ENCODE measurements around the gene LFNG.

DNA sequence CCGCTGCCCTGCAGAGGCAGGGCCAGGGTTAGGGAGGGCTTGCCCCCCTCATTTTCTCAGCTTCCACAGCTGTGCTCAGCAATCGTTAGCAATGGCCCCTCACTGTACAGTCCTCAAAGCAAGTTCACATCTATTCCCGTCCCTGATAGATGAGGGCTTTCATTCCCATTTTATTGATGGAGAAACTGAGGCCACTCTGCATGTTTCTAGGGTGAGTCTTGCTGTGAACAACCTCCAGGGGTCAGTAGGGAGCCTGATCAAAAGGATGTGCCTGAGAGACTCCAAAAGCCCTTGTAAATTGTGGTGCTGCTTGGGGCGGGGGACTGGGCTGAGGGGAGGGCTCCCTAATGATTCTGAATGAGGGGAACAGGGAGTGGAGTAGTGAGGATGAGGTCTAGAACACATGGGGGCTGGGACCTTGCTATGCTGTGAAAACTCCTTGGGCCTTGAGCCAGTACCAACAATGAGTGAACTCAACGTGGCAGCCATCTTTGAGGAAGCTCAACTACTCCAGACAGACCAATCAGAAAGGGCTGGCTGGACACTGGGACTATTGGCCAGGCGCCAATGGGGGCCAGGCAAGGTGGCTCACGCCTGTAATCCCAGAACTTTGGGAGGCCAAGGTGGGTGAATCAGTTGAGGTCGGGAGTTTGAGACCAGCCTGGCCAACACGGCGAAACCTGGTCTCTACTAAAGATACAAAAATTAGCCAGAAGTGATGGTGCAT is 36.7 kb upstream of the LFNG start:
- TF ChIP-seq JUND (CRISPR knock-in tag; IDR thresholded peaks at IDR 0.05) (no peak), E2F5 (CRISPR knock-in tag; conservative IDR thresholded peaks at IDR 0.05) (no peak), KDM1A (CRISPR knock-in tag; IDR thresholded peaks at IDR 0.05) (no peak), IKZF4 (CRISPR knock-in tag; IDR thresholded peaks at IDR 0.05; ENCODE audit: borderline replicate concordance, low read depth, not compliant biosample characterization) (no peak), KAT7 (CRISPR knock-in tag; IDR thresholded peaks at IDR 0.05; ENCODE audit: borderline replicate concordance) (no peak), CTCF (CRISPR knock-in tag; IDR thresholded peaks at IDR 0.05) (no peak), HDAC2 (CRISPR knock-in tag; IDR thresholded peaks at IDR 0.05) (no peak), CAMTA2 (CRISPR knock-in tag; IDR thresholded peaks at IDR 0.05; ENCODE audit: borderline replicate concordance) (no peak), ZNF441 (CRISPR knock-in tag; IDR thresholded peaks at IDR 0.05; ENCODE audit: borderline replicate concordance) (no peak), ZFX (CRISPR knock-in tag; IDR thresholded peaks at IDR 0.05; ENCODE audit: low read depth) (no peak), IRF2 (CRISPR knock-in tag; IDR thresholded peaks at IDR 0.05) (no peak)
- TF ChIP-seq, protein P1, sequence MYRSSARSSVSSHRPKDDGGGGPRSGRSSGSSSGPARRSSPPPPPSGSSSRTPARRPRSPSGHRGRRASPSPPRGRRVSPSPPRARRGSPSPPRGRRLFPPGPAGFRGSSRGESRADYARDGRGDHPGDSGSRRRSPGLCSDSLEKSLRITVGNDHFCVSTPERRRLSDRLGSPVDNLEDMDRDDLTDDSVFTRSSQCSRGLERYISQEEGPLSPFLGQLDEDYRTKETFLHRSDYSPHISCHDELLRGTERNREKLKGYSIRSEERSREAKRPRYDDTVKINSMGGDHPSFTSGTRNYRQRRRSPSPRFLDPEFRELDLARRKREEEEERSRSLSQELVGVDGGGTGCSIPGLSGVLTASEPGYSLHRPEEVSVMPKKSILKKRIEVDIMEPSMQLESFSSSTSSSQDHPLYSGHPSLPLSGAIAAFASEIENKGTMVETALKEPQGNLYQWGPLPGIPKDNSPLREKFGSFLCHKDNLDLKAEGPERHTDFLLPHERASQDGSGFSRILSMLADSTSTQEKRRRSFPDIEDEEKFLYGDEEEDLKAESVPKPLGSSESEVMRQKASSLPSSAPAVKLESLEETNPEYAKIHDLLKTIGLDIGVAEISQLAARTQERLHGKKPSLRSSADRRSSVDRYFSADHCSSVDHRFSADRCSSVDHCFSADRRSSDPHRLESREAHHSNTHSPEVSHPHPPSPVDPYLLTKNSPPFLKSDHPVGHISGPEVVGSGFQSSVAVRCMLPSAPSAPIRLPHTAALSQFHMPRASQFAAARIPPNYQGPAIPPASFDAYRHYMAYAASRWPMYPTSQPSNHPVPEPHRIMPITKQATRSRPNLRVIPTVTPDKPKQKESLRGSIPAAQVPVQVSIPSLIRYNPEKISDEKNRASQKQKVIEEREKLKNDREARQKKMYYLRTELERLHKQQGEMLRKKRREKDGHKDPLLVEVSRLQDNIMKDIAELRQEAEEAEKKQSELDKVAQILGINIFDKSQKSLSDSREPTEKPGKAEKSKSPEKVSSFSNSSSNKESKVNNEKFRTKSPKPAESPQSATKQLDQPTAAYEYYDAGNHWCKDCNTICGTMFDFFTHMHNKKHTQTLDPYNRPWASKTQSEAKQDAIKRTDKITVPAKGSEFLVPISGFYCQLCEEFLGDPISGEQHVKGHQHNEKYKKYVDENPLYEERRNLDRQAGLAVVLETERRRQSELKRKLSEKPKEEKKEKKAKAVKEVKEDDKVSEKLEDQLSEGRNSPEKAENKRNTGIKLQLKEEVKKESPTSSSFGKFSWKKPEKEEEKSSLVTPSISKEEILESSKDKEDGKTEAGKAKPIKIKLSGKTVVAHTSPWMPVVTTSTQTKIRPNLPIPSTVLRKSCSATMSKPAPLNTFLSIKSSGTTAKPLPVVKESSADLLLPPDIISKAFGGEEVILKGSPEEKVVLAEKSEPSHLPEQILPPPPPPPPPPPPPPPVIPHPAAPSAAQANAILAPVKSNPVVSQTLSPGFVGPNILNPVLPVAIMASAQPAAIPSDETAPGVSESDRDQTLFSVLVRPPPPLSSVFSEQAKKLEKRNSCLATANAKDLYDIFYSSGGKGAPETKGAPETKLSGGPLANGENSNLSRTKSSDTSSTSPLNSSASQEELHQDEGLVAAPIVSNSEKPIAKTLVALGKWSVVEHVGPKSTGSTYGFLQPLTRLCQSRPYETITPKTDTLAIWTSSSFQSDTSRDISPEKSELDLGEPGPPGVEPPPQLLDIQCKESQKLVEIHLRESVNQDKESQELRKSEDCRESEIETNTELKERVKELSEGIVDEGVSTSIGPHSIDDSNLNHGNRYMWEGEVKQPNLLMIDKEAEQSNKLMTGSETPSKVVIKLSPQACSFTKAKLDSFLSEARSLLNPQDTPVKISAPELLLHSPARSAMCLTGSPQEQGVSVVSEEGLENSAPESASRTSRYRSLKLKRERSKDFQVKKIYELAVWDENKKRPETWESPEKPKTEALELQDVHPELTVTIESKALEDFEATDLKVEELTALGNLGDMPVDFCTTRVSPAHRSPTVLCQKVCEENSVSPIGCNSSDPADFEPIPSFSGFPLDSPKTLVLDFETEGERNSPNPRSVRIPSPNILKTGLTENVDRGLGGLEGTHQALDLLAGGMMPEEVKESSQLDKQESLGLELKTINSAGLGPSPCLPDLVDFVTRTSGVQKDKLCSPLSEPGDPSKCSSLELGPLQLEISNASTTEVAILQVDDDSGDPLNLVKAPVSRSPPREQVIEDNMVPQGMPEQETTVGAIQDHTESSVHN (CRISPR knock-in tag; IDR thresholded peaks at IDR 0.05) = no peak

All from HepG2 (cell line).